Activated CD8-positive, alpha-beta memory T cell treated with anti-CD3 and anti-CD28 coated beads, Interleukin-2, amount 50 U/mL, for 24 hours (primary cell): ENCODE data around the gene MACROD2.

Source experiments
- DNase-seq: peaks from one replicate; pipeline ENCODE4 v3.0.0-alpha.2; 2020; ENCODE audit errors: extremely low read depth

MACROD2 gene

DNA sequence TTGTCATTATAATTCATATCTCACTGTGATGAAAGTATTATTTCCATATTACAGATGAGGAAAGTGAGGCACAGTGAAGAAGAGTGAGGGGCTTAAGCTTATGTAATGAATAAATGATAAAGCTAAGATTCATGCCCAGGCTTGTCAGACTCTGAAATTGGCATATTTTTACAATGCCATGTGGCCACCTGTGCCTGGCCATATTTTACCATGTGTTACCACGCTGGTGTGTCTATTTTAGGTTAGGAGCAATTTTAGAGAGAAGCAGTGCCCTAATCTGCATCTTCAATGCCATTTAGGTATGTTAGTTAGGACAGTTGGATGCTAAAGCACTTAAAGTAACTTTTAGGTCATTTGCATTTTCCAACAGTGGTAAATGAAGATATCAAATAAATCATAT, 530.1 kb downstream of the MACROD2 start:
- DNase-seq: no peak

DNA sequence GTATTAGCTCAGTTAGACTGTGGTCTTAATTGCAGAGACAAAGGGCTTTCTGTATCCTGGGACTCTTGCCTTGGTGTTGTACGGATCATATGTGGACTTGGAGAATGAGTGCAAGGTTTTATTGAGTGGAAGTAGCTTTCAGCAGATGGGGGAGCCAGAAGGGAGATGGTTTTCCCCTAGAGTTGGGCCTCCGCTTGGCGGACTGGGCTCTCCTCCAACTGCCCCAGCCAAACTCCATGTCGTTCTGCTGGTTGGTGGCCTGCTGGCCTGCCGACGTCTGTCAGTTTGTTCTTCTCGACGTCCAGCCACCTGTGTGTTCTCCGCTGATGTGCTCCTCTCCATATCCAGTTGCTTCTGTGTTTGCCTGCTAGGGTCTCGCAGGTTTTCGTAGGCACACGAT, 531.6 kb downstream of the MACROD2 start:
- no peak for DNase-seq

DNA sequence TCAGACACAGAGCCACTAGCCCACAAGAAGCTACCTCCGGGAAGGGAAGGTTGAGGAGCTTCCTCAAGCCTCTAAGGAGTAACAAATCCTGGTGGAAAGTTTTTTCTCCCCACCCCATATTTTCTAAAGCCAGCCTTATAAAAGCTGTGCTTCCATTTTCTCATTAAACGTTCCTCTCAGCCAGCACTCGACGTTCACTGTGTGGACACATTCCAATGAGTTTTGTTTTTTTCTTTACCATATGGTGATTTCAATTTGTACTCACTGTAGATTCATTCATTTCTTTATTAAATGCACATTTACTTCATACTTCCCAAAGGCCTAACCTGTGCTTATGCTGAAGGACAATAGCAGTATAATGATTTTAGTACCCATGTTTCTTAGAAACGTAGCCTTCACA, 536.5 kb downstream of the MACROD2 start:
- no peak for DNase-seq

DNA sequence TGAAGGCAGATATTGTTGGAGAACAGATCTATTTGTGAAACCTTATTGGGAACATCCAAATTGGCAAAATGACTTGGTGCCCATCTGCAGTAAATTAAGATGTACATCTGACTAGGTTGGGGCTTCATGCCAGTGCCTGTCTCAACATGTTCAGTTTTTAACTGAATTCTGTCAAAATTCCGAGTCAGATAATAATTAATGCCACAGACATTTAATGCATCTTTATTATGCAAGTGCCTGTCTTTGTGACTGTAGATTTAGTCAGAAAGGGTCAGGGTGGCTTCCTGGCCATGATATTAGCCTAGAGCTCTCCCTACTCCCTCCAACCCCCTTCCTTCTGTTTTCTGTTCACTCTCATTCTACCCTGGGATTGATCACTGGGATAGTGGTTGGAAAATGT, 541.4 kb downstream of the MACROD2 start:
- no peak for DNase-seq

DNA sequence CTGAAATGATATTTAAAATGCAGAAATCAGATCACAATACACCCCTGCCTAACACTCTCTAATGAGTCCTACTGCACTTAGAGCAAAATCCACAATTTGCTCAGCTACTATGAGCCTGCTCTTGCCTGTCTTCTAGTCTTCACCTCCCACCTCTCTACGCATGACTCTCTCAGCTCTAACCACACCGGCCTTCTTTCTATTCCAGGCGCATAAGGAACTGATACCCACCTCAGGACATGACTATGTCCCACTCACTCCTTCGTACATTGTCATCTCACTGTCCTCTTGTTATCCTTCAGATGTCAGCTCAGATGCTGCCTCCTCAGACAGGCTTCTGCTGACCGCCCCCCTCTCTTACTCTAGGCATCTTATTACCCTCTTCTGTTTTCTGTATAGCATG, 543.1 kb downstream of the MACROD2 start:
- DNase-seq: no peak

DNA sequence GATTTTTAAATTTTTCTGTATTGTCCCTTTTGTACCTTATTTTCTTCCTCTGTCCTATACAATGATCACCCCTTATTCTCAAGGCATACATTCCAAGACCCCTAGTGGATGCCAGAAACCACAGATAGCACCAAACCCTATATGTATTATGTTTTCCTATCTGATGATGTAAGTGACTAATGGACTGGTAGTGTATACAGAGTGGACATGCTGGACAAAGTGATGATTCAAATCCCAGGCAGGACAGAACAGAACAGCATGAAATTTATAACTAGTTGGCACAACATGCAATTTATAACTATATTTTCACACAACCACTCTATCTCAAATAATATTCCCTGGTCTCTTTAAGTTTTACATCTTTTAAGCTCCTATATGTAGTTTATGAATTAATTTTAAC, 547.7 kb downstream of the MACROD2 start:
- no peak for DNase-seq

DNA sequence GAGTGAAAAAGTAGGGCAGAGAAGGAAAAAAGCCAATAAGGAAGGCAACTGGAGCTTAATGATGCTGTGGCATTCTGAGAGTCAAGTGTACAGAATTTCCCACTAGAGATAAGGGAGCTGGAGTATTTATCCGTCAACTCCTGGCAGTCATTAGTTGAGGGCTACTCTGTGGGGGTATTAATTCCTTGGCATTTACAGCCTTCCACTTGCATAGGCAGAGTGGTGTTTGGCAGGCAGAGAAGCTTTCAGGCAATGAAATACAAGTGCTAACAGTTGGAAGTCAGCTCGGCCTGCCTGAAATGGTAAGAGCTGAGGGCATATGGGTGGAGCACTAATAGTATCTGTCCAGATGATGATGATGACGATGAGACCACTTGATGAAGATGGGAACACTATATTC, 549.4 kb downstream of the MACROD2 start:
- DNase-seq: no peak

DNA sequence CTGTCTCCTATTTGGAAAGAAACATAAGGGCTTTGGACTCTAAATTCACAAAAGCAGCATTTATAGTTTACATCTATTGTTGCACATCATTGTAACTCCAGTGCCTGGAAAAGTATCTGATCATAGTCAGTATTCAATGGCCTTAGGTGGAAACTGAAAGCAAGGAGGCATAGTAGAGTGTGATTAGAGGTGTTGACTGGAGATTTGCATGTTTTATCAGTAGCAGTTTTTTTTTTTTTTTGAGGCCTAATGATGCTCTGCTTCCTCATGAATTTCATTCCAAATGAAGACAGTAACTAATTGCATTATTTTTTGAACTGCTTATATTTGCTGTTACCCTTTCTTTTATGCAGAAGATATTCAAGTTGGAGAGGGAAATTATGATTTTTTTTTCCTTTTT, 555.3 kb downstream of the MACROD2 start:
- DNase-seq: no peak

DNA sequence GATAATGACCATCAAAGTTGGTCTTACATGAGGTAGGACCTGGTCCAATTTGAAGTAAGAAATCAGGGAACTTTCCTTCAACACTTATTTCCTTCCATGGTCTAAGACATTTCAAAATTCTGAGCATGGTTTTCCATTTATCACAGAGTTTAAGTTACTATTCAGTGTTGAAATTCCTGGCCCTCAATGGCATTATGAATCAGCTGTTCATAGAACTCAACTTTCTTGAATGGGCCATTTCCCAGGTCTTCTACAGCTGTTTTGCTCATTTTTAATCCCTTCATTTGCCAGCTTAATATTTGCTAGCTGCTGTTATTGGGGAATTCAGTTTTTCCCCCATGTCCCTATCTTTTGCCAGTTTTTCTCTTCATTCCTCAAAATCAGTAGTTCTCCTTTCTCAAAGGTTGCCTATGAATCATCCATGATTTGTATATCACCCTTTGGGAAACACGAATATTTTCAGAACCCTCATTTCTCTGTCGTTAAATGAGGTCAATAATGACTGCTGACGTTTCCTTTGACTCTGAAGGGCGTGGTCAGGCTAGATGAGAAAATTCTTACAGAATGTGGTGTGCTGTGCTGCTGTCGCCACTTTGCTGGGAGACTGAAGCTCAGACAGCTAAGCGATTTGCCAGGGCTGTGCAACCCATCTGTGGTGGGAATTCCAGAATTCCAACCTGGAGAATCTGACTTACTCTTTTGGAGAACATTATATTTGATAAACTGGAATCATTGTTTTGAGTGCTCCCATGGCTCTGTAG, 558.6 kb downstream of the MACROD2 start:
- DNase-seq: no peak

DNA sequence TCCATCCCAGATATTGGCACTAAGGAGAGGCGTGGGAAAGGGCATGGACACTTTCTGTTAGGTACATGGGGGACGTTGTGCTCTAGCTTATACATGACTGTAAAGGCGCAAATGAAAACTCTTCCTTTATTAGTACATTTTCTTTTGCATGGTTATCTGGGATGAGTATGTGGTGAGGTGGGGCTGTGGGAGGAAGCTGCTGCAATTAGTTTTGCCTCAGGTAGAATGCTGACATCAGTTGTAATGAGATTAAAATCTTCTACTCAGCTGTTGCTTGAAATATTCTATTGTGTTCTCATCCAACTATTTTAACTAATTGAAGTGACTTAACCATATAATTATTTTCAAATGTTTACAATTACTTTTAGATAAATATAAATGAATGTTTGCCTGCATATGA, 560.4 kb downstream of the MACROD2 start:
- no peak for DNase-seq

DNA sequence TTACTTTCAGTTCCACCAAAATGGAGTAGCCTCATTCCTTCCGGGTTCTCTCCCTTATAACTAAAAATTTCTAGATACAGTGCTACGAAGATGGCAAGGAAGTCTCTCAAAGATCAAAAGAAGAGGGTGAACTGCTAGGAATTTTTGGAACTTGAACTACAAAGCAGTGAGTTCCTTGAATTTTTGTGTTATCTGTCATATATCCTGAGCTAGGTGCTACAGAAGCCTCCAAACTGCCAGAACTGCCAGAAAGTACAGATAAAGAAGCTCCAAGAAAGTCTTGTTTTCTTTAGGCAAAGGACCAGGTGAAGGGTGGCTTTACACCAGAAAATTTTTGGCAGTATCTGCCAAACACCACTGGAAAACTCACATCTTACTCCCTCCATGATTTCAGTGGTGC, 560.9 kb downstream of the MACROD2 start:
- DNase-seq: no peak

DNA sequence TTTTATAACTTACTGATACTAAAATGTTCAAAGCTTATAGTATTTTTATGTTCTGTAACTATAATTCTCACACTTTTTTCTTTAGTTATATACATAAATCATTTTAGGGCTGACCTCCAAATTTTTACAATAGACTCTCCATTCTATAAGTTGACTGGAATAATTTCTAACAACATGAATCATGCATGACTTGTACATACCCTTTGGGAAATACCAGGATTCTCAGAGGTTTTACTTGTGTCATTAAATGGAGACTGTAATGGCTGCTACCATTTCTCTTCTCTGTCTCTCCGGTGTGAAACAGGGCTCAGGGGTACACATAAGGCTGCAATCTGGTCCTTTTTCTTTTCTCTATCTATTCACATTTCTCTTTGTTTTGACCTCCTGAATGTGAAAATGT, 564.3 kb downstream of the MACROD2 start:
- DNase-seq: no peak

DNA sequence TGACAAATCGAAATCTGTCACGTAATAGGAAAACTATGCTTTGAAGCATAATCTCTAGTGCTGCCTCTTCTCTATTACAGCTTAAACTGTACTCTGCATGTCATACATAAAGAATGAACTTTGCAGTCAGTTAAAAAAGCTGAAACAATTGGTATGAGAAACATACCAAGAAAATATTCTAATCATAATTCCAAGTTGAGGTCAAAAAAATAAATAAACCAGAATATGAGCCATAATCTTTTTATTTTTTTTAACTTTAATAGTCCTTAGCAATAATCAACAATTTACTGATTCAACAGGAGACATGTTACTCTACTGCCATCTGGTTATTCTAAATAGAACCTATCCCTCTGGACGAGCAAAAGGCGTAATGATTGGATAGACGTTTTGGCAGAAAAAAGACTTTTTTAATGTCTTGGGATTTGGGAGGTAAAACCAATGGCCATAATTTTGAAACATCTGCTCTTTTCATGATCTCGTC, 566.5 kb downstream of the MACROD2 start:
- no peak for DNase-seq

DNA sequence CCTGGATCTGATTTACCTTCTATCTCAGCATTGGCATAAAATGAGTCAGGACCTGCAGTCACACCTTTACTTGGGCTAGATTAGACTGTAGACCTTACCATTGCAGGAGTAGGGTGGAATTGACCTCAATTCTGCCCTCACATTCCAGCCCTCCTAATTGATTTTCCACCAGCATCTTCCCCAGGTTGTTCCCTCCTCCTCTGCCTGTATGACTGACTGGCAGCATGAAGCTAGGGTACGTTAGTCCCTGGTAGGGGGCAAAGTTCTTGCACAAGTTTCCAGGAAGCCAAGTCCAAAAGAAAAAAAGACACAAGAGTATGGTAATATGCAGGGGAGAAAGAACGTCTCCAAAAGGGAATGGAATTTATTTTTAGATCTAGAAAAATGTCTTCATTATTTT, 567.7 kb downstream of the MACROD2 start:
- DNase-seq: no peak

DNA sequence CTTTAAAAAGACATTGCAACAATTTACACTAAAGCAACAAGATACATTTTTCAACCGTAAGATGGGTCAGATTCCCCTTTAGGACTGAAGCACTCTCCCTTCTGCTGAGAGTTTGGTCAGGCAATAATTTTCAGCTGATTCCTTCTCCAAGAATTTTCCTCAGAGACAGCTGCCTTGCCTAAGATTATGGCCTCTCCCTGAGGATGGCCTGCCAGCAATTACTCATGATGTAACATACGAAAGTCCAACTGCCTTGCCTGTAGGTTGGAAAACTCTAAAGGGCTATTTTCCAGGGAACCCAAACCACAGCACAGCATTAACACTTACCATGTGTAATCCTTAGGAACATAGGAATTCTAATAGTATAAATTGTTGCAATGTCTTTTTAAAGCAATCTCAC, 571.2 kb downstream of the MACROD2 start:
- DNase-seq: no peak

DNA sequence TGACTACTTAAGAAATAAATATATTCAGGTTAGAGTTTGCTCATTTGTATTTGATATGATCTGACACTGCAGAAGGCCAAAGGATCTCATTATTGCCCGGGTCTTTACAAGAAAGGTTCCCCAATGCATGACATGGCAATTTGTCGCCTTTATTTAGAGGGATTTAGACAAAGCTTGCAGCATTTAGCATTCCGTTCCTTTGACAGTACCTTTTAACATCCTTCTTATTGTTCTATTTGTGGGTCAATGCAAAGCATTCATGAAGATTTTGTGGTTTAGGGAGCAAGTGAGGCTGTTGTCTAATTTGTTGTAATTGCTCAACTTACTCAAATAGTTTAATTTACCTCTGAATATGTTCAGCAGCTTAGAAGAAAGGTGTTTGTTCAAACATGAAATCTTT, 572.9 kb downstream of the MACROD2 start:
- no peak for DNase-seq

DNA sequence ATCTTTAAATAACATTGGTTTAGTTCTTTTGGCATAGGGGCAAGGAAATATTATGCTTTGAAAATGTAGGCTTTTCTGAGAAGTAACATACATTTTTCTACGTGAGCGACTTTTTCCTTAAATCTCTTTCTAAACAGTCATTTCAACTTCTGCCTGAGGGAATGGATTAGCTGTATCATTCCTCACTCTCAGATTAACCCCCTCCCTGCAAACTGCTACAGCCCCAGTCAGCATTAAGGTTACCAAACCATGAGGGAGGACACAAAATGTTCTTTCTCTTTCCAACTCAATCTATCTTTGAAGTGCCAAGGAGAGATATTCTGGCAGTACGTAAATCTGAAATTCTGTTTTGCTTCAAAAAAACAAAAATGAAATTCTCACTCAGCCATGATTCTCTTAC, 573.4 kb downstream of the MACROD2 start:
- DNase-seq: no peak

DNA sequence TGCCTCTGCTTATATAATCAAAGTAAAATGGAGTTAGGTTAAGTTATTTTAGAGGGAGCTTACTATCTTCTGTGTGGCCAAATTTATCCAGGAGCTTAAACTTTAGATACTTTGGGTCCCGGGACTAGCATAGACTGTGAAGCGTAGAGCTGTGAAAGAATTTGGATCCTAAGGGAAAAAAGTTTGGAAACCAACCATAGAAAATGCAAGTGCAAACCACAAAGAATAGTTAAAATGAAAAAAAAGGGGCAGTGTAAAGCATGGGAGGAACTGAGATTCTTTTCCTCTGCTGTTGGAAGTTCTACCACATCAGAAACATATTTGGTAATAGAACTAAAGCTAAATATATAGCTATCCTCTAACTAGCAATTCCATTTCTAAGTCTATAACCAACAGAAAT, 574.3 kb downstream of the MACROD2 start:
- no peak for DNase-seq

DNA sequence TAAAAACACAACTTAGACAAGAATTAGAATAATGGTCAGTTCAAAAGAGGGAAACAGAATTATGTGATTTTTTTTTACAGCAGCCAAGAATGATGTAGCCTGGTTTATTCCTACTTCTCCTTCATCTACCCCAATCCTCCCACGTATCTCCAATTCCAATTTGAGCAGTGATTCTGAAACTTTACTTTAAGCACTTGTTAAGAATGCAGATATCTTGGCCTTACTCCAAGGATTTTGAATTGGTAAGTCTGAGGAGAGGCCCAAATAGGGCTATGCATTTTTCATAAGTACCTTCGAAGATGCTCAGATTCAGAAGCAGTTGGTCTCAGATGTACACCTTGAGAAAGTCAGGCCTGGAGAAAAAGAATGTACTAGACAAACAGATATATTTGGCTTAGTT, 575.5 kb downstream of the MACROD2 start:
- no peak for DNase-seq

DNA sequence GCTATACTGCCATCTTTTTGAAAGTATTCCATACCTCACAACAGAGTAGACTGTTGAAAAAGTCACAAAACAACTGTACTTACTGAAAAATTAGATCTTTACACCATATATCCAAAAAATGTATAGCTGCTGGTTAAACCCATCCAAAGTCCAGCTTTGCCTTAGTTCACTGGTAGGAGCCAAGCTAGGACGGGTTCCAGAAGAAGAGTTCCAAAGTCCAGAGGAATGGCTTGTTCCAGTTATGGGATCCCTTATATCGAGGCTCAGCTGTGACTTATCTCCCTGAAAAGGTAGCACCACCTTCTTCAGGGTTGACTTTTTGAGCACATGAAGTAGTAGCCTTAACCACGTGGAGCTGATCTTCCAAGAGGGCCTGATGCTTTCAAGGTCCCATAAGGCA, 578.4 kb downstream of the MACROD2 start:
- DNase-seq: no peak

DNA sequence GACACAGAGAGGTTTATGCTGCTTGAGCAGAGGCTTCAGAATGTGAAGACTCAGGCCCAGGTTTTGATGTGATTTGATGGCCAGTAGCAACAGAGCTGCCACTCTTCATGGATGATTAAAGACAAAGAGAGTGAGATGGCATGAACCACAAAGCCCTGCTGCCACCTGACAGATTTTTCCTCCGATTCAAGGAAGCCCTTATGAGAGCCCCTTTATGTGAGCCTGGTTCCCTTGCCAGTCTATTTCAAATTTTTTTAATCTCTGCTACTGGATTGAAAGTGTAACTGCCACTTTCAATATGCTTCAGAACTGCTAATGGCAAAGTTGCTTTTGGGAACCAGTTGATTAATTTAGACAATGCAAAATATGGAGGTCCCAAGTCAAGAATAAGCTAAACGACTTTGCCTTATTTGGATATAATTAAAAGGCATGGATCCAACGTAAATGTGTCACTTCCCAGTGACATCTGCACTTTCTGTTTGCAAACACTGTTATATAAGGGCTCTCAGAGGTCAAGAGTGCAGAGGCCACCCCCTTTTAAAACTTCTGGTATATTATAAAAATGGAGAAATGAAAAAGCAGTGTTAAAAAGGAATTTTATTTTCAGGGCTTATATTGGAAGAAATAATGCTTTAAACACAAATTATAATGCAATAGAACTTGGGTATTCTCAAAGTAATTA, 581.0 kb downstream of the MACROD2 start:
- no peak for DNase-seq

DNA sequence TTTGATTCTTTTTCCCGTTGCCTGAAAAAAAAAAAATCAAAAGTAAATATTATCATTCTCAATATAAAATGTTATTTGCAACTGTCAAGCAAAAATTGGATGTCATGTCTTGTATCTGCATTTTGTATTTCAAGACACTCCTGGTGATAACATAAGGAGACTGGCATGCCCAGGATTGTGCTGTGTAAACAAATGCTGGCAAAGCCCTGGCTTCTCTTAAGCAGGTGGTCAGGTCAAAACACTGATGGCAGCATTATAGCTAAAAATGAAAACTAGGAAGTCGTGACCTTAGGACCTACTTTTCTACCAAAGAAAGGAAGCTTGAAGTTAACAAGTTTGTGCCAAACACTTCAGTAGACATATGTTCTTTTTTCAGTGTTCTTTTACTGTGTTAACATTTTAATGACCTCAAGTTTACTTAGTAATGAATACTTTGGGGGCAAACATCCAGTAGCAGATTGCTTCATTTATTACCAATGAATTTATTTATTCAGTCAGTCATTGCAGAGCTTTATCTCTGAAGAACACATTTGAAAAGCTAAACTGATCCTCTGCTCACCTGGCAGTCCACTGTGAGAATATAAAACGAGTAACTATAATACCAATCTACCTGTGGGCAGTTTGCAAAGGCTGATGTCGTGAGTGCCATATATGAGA, 585.2 kb downstream of the MACROD2 start:
- DNase-seq: no peak

DNA sequence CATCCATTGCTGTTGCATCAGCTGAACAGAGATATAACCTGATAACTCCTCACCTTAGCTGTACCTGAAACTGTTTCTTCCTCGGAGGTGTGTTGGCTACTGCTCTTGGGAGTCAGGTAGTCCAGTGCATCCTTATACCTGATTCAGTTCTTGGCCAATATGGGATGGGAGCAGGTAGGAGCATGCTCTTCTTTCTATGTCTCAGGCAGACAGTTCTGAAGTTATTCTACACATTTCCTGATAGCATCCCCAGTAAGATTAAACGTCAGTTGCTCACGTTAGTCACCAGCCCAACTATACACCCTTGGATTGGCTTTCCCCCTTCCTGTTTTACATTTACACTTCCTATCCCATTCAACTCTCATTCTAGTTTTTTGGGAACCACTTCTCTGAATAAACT, 586.4 kb downstream of the MACROD2 start:
- DNase-seq: no peak
